Smooth muscle cell (in vitro differentiated cells): ENCODE results near the gene TMEM127. TPM values are rescaled to one million over a fixed set of nuclear protein-coding genes. Genes with fewer than 3 reads are reported as not detected.

ENCODE experiments used
- DNase-seq: peaks from one replicate; lab custom pipeline; 2025; ENCODE audit not compliant: unreplicated experiment; lab: John Stamatoyannopoulos, UW
- H2AFZ ChIP-seq: fragments of 200-600 bp; sonication (generic); 2 replicates; pipeline ENCODE4 v1.6.0; 2016; ENCODE audit warnings: antibody characterized with exemption, low read depth, mild to moderate bottlenecking
- H3F3A ChIP-seq: fragments of 200-600 bp; sonication (generic); 2 replicates; pipeline ENCODE4 v1.6.0; 2017; ENCODE audit warnings: antibody characterized with exemption, low read depth
- H3K27ac ChIP-seq: fragments of 200-600 bp; sonication (generic); 2 replicates; pipeline ENCODE4 v1.5.1; 2016; ENCODE audit warnings: low read depth, mild to moderate bottlenecking
- H3K27me3 ChIP-seq: fragments of 200-600 bp; sonication (generic); 2 replicates; pipeline ENCODE4 v1.6.1; 2016; ENCODE audit warnings: low read depth, mild to moderate bottlenecking
- H3K36me3 ChIP-seq: fragments of 200-600 bp; sonication (generic); 2 replicates; pipeline ENCODE4 v1.5.1; 2016; ENCODE audit warnings: low read depth
- H3K4me1 ChIP-seq: fragments of 200-600 bp; sonication (generic); 2 replicates; pipeline ENCODE4 v1.5.1; 2016; ENCODE audit warnings: low read depth
- H3K4me2 ChIP-seq: fragments of 200-600 bp; sonication (generic); 2 replicates; pipeline ENCODE4 v1.6.0; 2016; ENCODE audit warnings: mild to moderate bottlenecking
- H3K4me3 ChIP-seq: fragments of 200-600 bp; sonication (generic); 2 replicates; pipeline ENCODE4 v1.5.1; 2016; ENCODE audit warnings: mild to moderate bottlenecking
- H3K79me2 ChIP-seq: fragments of 200-600 bp; sonication (generic); 2 replicates; pipeline ENCODE4 v1.6.0; 2016; ENCODE audit warnings: low read depth, mild to moderate bottlenecking
- H3K9ac ChIP-seq: fragments of 200-600 bp; sonication (generic); 2 replicates; pipeline ENCODE4 v1.6.0; 2016; ENCODE audit warnings: low read depth
- H3K9me3 ChIP-seq: fragments of 200-600 bp; sonication (generic); replicated peaks from 2 replicates; pipeline ENCODE4 v1.5.1; 2016; ENCODE audit warnings: low read depth
- H4K20me1 ChIP-seq: fragments of 200-600 bp; sonication (generic); 2 replicates; pipeline ENCODE4 v1.6.0; 2016; ENCODE audit warnings: low read depth
- CTCF ChIP-seq: fragments of 200-600 bp; sonication (generic); IDR thresholded peaks from 2 replicates; pipeline ENCODE4 v1.5.1; 2017; ENCODE audit warnings: borderline replicate concordance, mild to moderate bottlenecking, antibody characterized with exemption; ENCODE audit not compliant: insufficient read depth, poor library complexity, severe bottlenecking
- WGBS: methylation state at CpG from one replicate; pipeline ENCODE4 v1.1.7; 2016; ENCODE audit warnings: low lambda C conversion rate; 5-methylcytosine and 5-hydroxymethylcytosine counted together
- polyA plus RNA-seq: library from polyadenylated mRNA; unstranded; fragments of >200 nt; fragmentation: Nextera tagmentation; extraction: Ambion mirVana; gene quantifications from 2 replicates; pipeline ENCODE4 v1.2.1, GENCODE V29; 2016
- total RNA-seq: library from RNA; depleted of rRNA; stranded (reverse); fragments of >200 nt; gene quantifications from 2 replicates; pipeline ENCODE4 v1.2.3, GENCODE V29; 2014

The TMEM127 gene
- total and polyA plus RNA-seq, 2 experiments from 2014 or later = 21.9 to 31.8 TPM

- 92% methylated on average over 8 of the region's 8 CpGs for WGBS
- no peak for DNase-seq
- no peak overlapping the region for H3K27ac ChIP-seq
Measured at GRCh38 chr2:96245609-96246390, 20.0 kb downstream of the TMEM127 start.

GRCh38 chr2:96243843-96244242 is 22.0 kb downstream of the TMEM127 start:
- Histone ChIP-seq H3K9ac (no peak overlapping the region), H3K4me1 (no peaks in the 10 kb centered on the region), H3K36me3 (no peaks in the 10 kb centered on the region), H3K9me3 (no peaks in the 10 kb centered on the region), H3K27me3 (no peaks in the 10 kb centered on the region), H3K4me2 (no peak overlapping the region), H3K27ac (no peak overlapping the region), H3K4me3 (no peak overlapping the region), H2AFZ (no peak overlapping the region), H3K79me2 (no peaks in the 10 kb centered on the region), H3F3A (no peaks in the 10 kb centered on the region), H4K20me1 (no peaks in the 10 kb centered on the region)
- no peak for TF ChIP-seq CTCF
- DNase-seq = no peak
- WGBS = 96% methylated on average over 5 of the region's 5 CpGs

More at GRCh38 chr2:96245609-96246390, 20.0 kb downstream of the TMEM127 start:
- Histone ChIP-seq H3K36me3 (no peaks in the 10 kb centered on the region), H2AFZ (no peak overlapping the region), H3K4me2 (no peak overlapping the region), H3K9ac (no peak overlapping the region), H3K4me3 (no peak overlapping the region), H3K27me3 (no peaks in the 10 kb centered on the region), H3K79me2 (no peaks in the 10 kb centered on the region), H4K20me1 (no peaks in the 10 kb centered on the region), H3K4me1 (no peaks in the 10 kb centered on the region), H3F3A (no peaks in the 10 kb centered on the region), H3K9me3 (no peaks in the 10 kb centered on the region)
- TF ChIP-seq CTCF = no peak

- H3K36me3 ChIP-seq = no peaks in the 10 kb centered on the region
- H3K4me2 ChIP-seq = no peak overlapping the region
- H3K9me3 ChIP-seq = no peaks in the 10 kb centered on the region
- H3K9ac ChIP-seq = no peak overlapping the region
- H3K4me1 ChIP-seq = no peaks in the 10 kb centered on the region
- H3K27ac ChIP-seq = no peak overlapping the region
- H2AFZ ChIP-seq = no peak overlapping the region
- DNase-seq = no peak
- H3F3A ChIP-seq = no peaks in the 10 kb centered on the region
- H3K79me2 ChIP-seq = no peaks in the 10 kb centered on the region
- H3K27me3 ChIP-seq = no peaks in the 10 kb centered on the region
- no peak for TF ChIP-seq CTCF
- H4K20me1 ChIP-seq = no peaks in the 10 kb centered on the region
- no peak overlapping the region for H3K4me3 ChIP-seq
- 83% methylated on average over 5 of the region's 5 CpGs for WGBS
Measured at GRCh38 chr2:96241900-96242611, 23.7 kb downstream of the TMEM127 start.
